BJ (cell line): ENCODE measurements around the gene KCNA3. TPM values are rescaled to one million over a fixed set of nuclear protein-coding genes. Genes with fewer than 3 reads are reported as not detected.

Experiments used
- CTCF ChIA-PET: fragments of 350-600 bp; formaldehyde crosslinking; extraction: SDS; loops from one replicate; lab custom pipeline; 2021; ENCODE audit warnings: antibody characterized with exemption, inconsistent platforms; lab: Yijun Ruan, JAX
- POLR2A ChIA-PET: fragments of 300-600 bp; sonication (Branson Sonifier 250); formaldehyde crosslinking; extraction: SDS; loops from one replicate; lab custom pipeline; 2021; ENCODE audit warnings: antibody characterized with exemption; lab: Charles Lee
- DNase-seq: peaks from one replicate; pipeline ENCODE4 v3.0.0-alpha.2; 2011; ENCODE audit warnings: low read depth
- H3K27me3 ChIP-seq: 2 replicates; pipeline ENCODE4 v1.6.0; 2011; ENCODE audit warnings: low read length; ENCODE audit not compliant: control insufficient read depth, insufficient read depth
- H3K36me3 ChIP-seq: 2 replicates; pipeline ENCODE4 v1.5.1; 2011; ENCODE audit warnings: low read length; ENCODE audit not compliant: control insufficient read depth, insufficient read depth
- H3K4me3 ChIP-seq: 2 replicates; pipeline ENCODE4 v1.5.1; 2011; ENCODE audit warnings: low read depth, mild to moderate bottlenecking, control low read depth, low read length
- CTCF ChIP-seq: IDR thresholded peaks from 2 replicates; pipeline ENCODE4 v1.5.1; 2011; ENCODE audit warnings: low read depth, mild to moderate bottlenecking, control low read depth, inconsistent platforms, low read length, moderate library complexity; ENCODE audit not compliant: insufficient read depth
- polyA plus RNA-seq: library from polyadenylated mRNA; depleted of rRNA; stranded (reverse); fragments of >200 nt; gene quantifications from 2 replicates; pipeline ENCODE4 v1.2.3, GENCODE V29; 2011

The KCNA3 gene
- polyA plus RNA-seq, 1 experiment = 0.39 TPM

DNA sequence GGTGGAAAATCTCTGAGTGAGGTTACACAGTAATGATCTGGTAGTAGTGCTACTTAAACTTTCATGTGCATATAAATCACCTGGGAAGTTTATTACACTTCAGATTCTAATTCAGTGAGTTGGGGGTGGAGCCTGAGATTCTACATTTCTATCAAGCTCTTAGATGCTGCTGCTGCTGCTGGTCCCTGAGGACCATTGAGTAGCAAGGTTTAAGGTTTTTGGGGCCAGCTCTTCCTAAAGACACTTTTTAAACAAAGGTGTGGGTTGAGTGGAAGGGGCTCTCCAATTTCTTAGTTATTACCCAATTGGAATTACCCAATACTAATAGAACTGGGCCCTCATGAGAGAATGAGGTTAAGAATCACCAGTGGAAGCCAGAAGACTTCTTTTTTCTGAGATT lies 29.5 kb downstream of the KCNA3 start:
- H3K36me3 ChIP-seq = no peaks in the 10 kb centered on the region
- CTCF ChIA-PET = interaction anchor here (1.0 to 1.5 kb wide), 5 partner anchors 13 to 121 kb away, joined by 3 to 6 read pairs (median 4); no protein-coding TSS in a partner anchor
- TF ChIP-seq CTCF = no peak
- no peak overlapping the region for H3K4me3 ChIP-seq
- no peak for DNase-seq
- POLR2A ChIA-PET = no interaction called here
- H3K27me3 ChIP-seq = no peaks in the 10 kb centered on the region

GRCh38 chr1:110643879-110644472 lies 30.8 kb downstream of the KCNA3 start:
- no peaks in the 10 kb centered on the region for H3K36me3 ChIP-seq
- no peak for DNase-seq
- CTCF ChIA-PET = interaction anchor here (0.6 to 1.5 kb wide), 2 partner anchors 10 to 121 kb away, joined by 3 to 4 read pairs; no protein-coding TSS in a partner anchor
- TF ChIP-seq CTCF = no peak
- POLR2A ChIA-PET = no interaction called here
- no peaks in the 10 kb centered on the region for H3K27me3 ChIP-seq
- no peak overlapping the region for H3K4me3 ChIP-seq

DNA sequence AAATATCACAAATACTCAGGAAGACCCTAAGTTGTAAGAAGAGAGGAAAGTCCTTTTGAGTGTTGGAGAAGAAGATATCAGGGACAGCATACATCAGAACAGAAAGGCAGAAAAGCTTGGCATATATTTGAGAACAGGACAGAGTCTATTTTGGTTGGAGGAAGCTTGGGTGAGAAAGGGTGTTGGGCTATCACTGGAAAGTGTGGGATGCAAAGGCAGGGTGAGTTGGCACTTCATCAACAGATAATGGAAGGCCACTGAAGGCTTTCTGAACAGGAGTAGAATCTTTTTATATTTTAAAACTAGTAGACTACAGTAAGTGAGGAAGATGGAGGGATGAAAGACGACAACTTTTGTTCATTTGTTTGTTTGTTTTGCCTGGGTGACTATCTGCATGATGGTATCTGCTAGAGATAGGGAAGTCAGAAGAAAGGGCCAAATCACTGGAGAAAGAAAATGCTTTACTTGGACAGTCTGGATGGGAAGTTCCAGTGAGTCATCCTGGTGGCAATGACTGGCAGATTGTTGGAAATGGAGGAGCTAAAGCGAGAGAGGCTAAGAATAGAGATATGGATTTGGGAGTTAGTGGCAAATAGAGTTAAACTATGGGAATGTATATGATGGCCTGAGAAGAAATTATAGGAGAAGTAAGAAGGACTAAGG lies 34.9 kb downstream of the KCNA3 start:
- no peak for TF ChIP-seq CTCF
- H3K27me3 ChIP-seq = no peaks in the 10 kb centered on the region; the same call in 1 of the 2 replicates
- H3K36me3 ChIP-seq = no peaks in the 10 kb centered on the region
- POLR2A ChIA-PET = no interaction called here
- no peak for DNase-seq
- CTCF ChIA-PET = interaction anchor here (0.7 kb wide), 1 partner anchor 126 kb away, joined by 3 read pairs; no protein-coding TSS in a partner anchor
- no peak overlapping the region for H3K4me3 ChIP-seq

DNA sequence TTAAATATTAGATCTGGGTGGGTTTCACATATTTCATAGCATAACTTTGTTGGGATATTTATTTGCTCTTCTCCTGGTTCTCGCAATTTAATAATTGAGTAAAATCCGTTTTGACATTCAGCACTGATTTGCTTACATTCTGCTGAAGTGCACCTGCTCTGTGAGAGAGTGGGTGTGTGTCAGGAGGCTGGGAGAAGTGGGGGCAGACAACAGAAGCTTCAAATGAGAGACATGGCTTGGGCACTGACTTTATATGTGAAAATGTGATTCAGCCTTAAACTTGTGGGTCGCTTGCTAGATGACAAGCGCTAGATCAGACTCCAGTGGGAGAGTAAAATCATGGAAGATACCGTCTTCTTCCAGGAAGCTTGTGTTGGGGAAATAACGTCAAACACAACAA lies 36.2 kb downstream of the KCNA3 start:
- no peaks in the 10 kb centered on the region for H3K36me3 ChIP-seq
- no peak for DNase-seq
- ChIA-PET CTCF (interaction anchor here (1.2 to 2.9 kb wide), 3 partner anchors 19 to 144 kb away, joined by 4 to 10 read pairs (median 4); no protein-coding TSS in a partner anchor), POLR2A (no interaction called here)
- no peak for TF ChIP-seq CTCF
- H3K27me3 ChIP-seq = no peaks in the 10 kb centered on the region; the same call in 1 of the 2 replicates
- no peak overlapping the region for H3K4me3 ChIP-seq

DNA sequence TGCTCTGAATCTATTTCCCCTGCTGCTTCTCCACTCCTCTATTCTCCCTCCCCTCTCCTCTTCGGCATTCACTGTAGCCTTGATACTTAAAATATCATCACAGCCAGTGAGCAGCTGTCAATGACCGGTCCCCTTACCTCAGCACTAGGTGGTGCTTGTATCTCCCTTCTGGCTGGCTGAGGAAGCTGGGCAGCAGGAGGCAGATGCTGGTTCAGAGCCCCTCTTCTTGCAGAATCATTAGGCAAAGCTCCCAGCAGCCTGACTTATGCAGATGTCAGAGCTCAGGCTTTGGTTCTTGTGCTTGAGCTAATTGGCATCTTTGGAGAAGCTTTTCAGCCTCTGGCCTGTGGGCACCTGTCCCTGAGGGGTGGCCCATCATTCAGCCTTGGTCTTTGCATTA lies 36.7 kb downstream of the KCNA3 start:
- TF ChIP-seq CTCF = no peak
- ChIA-PET CTCF (interaction anchor here (1.2 to 2.9 kb wide), 3 partner anchors 19 to 145 kb away, joined by 4 to 10 read pairs (median 4); no protein-coding TSS in a partner anchor), POLR2A (no interaction called here)
- DNase-seq = no peak
- Histone ChIP-seq H3K27me3 (no peaks in the 10 kb centered on the region; the same call in 1 of the 2 replicates), H3K4me3 (no peak overlapping the region), H3K36me3 (no peaks in the 10 kb centered on the region)
